GM23248 (cell line): ENCODE measurements around the gene FHDC1.

ENCODE experiments used
- EZH2 ChIP-seq: fragments of 200-600 bp; sonication (generic); IDR thresholded peaks from 2 replicates; pipeline ENCODE4 v1.6.1; 2018; ENCODE audit warnings: antibody characterized with exemption, mild to moderate bottlenecking; ENCODE audit not compliant: insufficient read depth, poor library complexity, severe bottlenecking
- EZH2phosphoT487 ChIP-seq: fragments of 200-600 bp; sonication (generic); IDR thresholded peaks from 2 replicates; pipeline ENCODE4 v1.6.1; 2018; ENCODE audit warnings: antibody characterized with exemption, moderate library complexity, mild to moderate bottlenecking, low read depth; ENCODE audit not compliant: insufficient read depth

DNA sequence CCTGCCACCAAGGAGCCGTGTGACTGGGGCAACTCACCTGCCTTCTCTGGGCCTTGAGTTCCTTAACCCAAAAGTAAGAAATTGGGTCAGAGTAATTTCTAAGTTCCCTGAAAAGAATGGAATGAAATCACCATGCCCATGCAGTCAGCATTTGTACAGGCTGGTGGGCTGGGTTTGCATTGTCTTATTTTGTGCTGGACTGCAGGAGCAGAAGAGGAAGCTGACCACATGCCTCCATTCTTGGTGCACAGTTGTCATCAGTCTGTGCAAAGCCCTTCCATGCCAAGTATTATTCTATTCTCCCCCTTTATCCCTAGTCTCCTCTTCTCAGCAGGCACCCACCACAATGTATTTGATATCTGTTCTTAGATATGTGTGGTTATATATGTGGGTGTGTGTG is 56.3 kb downstream of the FHDC1 start:
- TF ChIP-seq EZH2 (no peak), EZH2phosphoT487 (no peak)
